ENCODE measurements around the gene C16orf96. TPM values are rescaled to one million over a fixed set of nuclear protein-coding genes. Genes with fewer than 3 reads are reported as not detected.

The C16orf96 gene
- total RNA-seq, 1 experiment from 2014 or later, result 0.10 TPM

DNA sequence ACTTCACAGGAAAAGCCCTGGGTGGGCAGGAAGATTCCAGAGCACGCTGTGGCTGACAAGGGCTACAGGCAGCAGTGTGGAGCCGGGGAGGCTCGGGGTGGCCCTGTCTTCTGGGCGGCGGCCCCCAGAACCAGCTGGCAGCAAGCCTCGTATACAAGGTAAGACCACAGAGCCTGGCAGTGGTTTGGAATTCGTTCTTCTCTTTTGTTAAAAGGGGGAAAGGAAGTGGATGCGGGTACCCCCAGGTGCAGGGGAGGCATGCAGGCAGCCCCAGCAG lies 52.5 kb downstream of the C16orf96 start:
- Histone ChIP-seq H3K4me3 (replicated peaks in 1 of 2; ENCODE audit: low read depth in 1 of 2, low read length in 2 of 2) (no peak overlapping the region), H3K9me2 (ENCODE audit: insufficient read depth) (no peaks in the 10 kb centered on the region), H3K27me3 (ENCODE audit: insufficient read depth, low read length) (no peaks in the 10 kb centered on the region), H3K4me2 (ENCODE audit: low read length) (no peak overlapping the region), H3K9me3 (ENCODE audit: control insufficient read depth in 1 of 2, insufficient read depth in 1 of 2, low read depth in 1 of 2, low read length in 2 of 2) (no peaks in the 10 kb centered on the region), H3K4me1 (ENCODE audit: control insufficient read depth in 1 of 2, insufficient read depth in 2 of 2, low read length in 2 of 2) (peaks cover 12 to 13% of the 10 kb centered on the region in 2 experiments), H4K20me1 (ENCODE audit: insufficient read depth) (no peaks in the 10 kb centered on the region), H3K9ac (ENCODE audit: low read length) (no peak overlapping the region), H3K27ac (ENCODE audit: low read depth, low read length) (no peak overlapping the region), H3K79me2 (ENCODE audit: insufficient read depth, low read length) (peaks cover 32% of the 10 kb centered on the region), H3K36me3 (ENCODE audit: control insufficient read depth in 1 of 2, insufficient read depth in 2 of 2, low read length in 2 of 2) (peaks cover 0 to 12% of the 10 kb centered on the region in 2 experiments; a peak in 3 of 4 replicates), H2AFZ (ENCODE audit: low read depth, low read length, poor library complexity, severe bottlenecking) (no peak overlapping the region)
- intact Hi-C loops (cut with micrococcal nuclease), result no loop called here
- DNase-seq (ENCODE audit: low read depth, low spot score) (no peak), ATAC-seq (no peak)
- BruUV-seq (replicated peaks), result no TSS peak
- ChIA-PET RAD21 (ENCODE audit: low non-redundant PET in 1 of 2, low total read pairs in 2 of 2, uncharacterized antibody in 2 of 2, unreplicated experiment in 2 of 2) (no interaction called here), CTCF (no interaction called here), POLR2A (no interaction called here)
- TF ChIP-seq CEBPB (IDR thresholded peaks at IDR 0.05; ENCODE audit: low read depth) (no peak), ZFX (IDR thresholded peaks at IDR 0.05) (no peak), EZH2 (IDR thresholded peaks at IDR 0.05) (no peak), ELF1 (IDR thresholded peaks at IDR 0.05; ENCODE audit: borderline replicate concordance, low read depth) (no peak), EZH2phosphoT487 (IDR thresholded peaks at IDR 0.05; ENCODE audit: borderline replicate concordance) (no peak), FOSL1 (IDR thresholded peaks at IDR 0.05; ENCODE audit: low read depth) (no peak), SIN3A (IDR thresholded peaks at IDR 0.05; ENCODE audit: low read depth) (no peak), POLR2A (IDR thresholded peaks at IDR 0.05; ENCODE audit: borderline replicate concordance, extremely low read depth, insufficient read depth, insufficient read length) (no peak), TCF7L2 (IDR thresholded peaks at IDR 0.05; ENCODE audit: borderline replicate concordance, extremely low read depth, insufficient read depth, insufficient read length) (no peak), POLR2AphosphoS5 (IDR thresholded peaks at IDR 0.05; ENCODE audit: low read depth, low read length) (no peak), CBX3 (IDR thresholded peaks at IDR 0.05; ENCODE audit: low read depth) (no peak), SP1 (IDR thresholded peaks at IDR 0.05; ENCODE audit: low read depth) (no peak), YY1 (IDR thresholded peaks at IDR 0.05; ENCODE audit: extremely low read depth, insufficient replicate concordance, low read depth, low read length) (no peak)
- TF ChIP-seq, protein P1, sequence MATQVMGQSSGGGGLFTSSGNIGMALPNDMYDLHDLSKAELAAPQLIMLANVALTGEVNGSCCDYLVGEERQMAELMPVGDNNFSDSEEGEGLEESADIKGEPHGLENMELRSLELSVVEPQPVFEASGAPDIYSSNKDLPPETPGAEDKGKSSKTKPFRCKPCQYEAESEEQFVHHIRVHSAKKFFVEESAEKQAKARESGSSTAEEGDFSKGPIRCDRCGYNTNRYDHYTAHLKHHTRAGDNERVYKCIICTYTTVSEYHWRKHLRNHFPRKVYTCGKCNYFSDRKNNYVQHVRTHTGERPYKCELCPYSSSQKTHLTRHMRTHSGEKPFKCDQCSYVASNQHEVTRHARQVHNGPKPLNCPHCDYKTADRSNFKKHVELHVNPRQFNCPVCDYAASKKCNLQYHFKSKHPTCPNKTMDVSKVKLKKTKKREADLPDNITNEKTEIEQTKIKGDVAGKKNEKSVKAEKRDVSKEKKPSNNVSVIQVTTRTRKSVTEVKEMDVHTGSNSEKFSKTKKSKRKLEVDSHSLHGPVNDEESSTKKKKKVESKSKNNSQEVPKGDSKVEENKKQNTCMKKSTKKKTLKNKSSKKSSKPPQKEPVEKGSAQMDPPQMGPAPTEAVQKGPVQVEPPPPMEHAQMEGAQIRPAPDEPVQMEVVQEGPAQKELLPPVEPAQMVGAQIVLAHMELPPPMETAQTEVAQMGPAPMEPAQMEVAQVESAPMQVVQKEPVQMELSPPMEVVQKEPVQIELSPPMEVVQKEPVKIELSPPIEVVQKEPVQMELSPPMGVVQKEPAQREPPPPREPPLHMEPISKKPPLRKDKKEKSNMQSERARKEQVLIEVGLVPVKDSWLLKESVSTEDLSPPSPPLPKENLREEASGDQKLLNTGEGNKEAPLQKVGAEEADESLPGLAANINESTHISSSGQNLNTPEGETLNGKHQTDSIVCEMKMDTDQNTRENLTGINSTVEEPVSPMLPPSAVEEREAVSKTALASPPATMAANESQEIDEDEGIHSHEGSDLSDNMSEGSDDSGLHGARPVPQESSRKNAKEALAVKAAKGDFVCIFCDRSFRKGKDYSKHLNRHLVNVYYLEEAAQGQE (IDR thresholded peaks at IDR 0.05; ENCODE audit: low read depth), result no peak
